ENCODE measurements around the gene ACSS1.

The ACSS1 gene

GRCh38 chr20:25046181-25046641, 11.7 kb downstream of the ACSS1 start:
- no peak for DNase-seq (ENCODE audit: low spot score)

DNA sequence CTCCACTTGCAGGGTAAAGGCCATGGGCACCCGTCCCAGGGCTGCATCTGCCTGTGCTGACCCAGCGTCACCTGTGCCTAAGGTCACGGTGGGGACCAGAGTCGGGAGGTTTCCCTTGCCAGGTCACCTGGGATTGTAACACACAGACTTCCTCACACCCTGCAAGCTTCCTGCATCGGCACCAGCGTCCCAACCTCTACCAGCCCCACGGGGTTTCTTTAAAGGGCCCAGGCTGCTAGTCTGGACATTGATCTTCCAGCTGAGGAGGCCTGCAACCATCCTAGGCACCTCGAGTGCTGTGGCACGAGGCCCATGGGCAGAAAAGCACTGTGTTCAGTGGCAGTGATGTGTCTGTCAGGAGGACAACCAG, 12.6 kb downstream of the ACSS1 start:
- DNase-seq (ENCODE audit: low spot score): no peak

- DNase-seq (ENCODE audit: low spot score): no peak
Measured at GRCh38 chr20:25044660-25045342, 13.1 kb downstream of the ACSS1 start.

DNA sequence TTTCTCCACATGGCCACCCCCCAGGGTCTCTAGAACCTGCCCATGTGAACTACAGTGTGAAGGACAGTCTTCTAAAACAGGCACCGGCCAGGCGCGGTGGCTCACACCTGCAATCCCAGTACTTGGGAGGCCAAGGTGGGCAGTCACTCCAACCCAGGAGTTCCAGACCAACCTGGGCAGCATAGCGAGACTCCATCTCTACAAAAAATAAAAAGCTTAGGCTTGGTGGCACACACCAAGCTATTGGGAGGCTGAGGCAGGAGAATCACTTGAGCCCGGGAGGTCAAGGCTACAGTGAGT, 13.7 kb downstream of the ACSS1 start:
- DNase-seq (ENCODE audit: low spot score): no peak

DNA sequence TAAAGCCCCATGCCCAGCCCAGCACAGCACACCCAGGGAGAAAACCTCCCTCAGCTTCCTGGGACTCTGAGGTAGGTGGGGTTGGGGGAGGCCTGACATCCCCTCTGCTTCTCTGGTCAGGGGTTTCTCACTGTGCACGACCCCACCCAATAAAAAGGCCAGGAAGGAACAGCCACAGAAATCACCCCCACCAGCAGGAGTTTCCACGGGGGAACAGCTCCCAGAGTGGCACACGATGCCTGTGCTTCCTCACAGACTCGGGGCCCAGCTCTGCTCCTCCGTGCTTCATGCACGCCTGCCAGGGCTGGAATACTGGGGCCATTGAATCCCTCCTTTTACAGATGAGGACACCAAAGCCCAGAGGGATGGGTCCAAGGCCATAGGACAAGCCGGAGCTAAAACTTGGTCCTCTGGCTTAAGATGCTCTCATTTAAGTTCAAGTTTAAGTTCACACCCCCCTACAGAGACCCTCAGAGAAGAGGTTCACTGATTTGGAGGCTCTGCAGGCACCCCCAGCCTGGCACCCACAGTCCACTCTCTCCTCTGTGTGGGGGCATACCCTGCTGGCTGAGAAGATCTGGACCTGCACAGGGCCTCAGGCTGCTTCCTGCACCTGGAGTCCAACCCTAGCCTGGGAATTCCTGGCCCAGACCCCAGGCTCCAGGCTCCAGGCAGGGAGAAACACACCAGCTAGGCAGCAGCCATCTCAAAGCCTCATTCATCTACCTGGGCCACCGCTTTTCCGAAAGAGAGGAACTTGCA, 14.3 kb downstream of the ACSS1 start:
- no peak for DNase-seq (ENCODE audit: low spot score)

DNA sequence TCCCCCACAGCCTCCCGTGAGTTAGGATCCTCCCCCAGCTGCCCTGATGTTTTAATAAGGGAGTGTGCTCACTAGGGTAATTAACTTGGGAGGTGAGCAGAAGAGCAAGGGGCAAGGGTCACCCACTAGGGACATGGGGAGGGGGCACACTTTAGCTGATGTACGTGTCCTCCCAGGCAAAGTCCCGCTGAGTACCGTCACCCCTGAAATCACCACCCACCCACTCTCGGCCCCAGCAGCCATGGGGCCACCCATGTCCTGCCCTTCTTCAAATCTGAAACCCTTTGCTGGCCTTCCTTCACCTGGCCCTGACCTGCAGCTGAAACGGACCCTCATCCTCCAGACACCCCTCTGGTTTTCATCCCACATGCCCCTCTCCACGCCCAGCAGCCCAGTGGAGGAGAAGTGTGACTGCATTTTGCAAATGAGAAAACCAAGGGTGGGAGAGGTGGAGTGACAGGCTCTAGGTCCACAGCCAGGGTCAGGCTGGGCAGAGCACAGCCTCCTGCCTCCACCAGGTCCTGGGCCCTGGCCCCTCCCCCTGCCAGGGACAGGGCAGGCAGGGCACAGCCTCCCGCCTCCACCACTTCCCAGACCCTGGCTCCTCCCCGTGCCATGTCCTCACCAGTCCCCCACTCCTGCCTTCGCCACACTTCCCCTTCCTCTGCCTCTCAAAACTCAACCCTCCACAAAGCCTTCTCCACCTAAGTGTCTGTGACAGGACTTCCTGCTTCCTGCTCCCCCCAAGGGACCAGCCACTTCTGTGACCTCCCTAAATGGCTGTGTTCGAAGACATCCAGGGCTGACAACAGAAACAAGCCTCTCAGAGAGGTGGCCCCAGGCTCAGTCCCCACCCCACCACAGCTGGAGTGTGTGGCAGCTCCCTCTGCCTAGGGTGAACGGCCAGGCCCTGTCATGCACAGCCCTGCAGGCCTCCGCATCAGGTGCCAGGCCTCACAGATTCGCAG, 15.1 kb downstream of the ACSS1 start:
- no peak for DNase-seq (ENCODE audit: low spot score)

GRCh38 chr20:25041813-25042530, 16.0 kb downstream of the ACSS1 start:
- DNase-seq (ENCODE audit: low spot score): no peak

GRCh38 chr20:25040438-25040831, 17.5 kb downstream of the ACSS1 start:
- peak; percentile 63 for DNase-seq (ENCODE audit: low spot score)

DNA sequence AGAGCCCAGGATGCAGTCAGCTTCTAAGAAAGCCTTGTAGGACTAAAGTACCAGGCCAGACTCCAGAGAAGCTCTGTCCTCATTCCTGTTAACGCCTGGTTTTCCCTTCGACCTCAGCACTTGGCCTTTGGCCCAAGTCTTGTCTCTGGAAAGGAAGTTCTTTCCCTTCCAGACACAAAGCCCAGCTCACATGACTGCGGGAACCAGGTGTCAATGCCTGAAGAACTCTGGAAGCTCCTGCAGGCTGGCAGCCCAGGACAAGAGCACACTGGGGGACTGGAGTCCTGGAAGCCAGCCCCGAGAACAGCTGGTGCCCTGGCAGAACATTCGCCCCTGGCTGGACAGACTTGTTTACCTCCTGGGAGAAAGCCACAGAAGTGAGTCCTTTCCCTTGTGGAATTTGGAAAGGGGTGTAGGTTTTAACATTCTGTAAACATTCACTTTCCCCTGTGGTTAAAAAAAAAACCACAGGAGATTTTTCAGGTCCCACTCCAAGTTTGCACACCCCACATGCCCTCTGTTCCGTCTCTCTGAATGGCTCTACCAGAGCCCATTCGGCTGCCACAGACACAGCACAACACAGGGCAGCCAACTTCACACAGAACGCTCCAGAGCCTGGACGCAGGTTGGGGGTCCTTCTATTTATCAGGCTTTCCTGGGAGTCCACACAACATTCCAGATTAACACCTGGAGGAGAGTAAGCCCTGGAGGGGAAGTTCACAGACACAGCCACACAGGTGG, 18.1 kb downstream of the ACSS1 start:
- peak; percentile 89 for DNase-seq (ENCODE audit: low spot score)

DNA sequence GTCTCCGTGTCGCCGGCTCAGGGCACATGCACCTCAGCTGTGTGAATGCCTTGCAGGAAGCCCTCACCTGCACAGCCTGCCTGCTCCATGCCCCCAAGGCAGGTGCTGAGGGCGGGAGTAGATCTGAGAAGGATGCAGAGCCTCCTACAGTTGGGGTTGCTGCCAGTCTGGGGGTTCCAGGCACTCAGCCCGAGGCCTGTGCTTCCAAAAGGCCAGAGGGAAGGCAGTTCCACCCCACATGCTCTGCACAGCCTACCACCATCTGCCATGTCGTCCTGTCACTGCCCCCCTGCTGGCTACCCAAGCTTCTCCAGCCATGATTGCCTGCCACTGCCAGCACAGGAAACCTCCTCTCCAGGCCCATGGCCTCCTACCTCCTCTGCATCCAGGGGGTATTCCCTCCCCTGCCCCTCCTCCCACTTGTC, 19.3 kb downstream of the ACSS1 start:
- DNase-seq (ENCODE audit: low spot score): peak; percentile 92

DNA sequence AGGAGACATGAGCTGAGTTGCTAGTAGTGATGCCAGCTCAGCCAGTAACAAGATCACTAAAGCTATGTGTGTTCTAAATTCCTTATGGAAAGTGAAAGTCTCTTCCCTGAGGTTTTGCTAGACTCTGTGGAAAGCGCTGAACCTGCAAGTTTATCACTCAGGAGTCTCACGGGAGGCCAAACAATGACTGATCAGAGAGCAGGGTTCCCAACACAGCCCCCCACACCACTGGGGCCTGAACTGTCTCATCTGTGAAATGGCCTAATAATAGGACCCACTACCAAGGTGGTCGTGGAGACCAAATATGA, 19.9 kb downstream of the ACSS1 start:
- no peak for DNase-seq (ENCODE audit: low spot score)

DNA sequence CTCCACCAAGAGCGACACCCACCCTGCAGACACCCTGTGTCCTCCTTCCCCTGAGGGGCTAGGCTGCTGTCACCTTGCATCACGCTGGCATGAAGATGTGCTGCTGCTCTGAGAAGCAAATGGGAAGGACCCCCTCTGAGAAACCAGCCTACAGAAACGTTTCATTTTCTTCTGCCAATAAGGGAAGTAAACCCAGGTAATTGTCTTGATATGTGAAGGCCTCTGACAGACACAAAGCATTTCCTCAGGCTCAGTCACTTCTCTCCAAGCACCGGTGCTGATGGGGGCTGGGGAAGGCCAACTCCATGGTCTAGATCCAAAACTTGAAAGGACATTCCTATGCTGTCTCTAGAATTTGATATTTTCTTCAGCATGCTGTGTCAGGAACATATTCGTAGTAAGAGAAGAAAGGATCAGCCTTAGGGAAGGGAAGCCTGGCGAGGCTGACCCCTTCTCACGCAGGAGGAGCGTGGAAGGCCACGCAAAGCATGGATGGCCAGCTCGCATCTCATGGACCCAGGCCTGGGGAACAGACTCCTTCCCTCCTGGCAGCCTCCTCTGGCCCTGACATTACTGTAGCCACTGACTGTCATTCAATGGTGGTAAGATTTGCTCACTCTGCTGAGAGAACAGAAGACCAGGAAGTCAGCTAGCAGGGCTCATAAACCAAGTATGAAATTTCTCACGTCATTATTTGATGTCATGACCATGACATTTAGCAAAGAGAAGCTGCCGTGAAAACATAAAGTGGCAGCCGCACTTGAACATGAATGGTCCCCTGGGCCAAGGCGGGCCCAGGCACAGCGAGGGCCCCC, 20.4 kb downstream of the ACSS1 start:
- DNase-seq (ENCODE audit: low spot score): no peak

DNA sequence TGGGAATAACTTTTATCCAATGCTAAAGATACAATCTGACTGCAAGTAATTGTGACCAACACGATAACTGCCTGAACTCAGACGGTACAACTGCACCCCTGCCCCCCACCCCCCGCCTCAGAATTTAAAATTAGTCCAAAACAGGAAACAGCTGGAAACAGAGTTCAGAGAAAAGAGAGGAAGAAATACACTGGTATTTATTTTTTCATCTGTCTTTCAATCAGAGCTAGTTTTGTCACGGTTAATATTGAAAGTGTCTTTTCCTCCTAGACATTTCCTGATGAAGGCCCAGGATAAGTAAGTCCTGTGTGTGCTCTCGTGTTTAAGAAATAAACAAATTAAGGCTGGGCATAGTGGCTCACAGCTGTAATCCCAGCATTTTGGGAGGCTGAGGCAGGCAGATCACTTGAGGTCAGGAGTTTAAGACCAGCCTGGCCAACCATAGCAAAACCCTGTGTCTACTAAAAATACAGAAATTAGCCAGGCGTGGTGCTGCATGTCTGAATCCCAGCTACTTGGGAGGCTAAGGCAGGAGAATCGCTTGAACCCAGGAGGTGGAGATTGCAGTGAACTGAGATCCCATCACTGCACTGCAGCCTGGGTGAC, 21.5 kb downstream of the ACSS1 start:
- DNase-seq (ENCODE audit: low spot score): no peak

DNA sequence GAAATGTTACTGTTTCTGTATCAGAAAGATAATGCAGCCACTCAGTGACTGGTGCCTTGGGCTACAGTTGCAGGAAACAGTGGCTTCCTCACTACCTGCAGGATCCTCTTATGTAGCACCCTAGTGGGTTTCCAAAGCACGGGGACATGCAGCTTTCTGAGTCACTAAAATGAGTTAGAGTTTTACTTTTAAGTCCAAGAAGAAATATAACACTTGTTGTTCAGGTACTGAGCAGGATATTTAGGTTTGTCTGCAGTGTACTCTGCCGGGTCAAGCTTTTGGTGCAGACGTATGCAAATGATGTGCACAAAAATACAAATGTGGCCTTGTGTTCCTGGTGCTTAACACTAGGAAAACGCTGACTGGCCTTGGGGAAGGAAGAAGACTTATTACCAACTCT, 22.0 kb downstream of the ACSS1 start:
- no peak for DNase-seq (ENCODE audit: low spot score)

DNA sequence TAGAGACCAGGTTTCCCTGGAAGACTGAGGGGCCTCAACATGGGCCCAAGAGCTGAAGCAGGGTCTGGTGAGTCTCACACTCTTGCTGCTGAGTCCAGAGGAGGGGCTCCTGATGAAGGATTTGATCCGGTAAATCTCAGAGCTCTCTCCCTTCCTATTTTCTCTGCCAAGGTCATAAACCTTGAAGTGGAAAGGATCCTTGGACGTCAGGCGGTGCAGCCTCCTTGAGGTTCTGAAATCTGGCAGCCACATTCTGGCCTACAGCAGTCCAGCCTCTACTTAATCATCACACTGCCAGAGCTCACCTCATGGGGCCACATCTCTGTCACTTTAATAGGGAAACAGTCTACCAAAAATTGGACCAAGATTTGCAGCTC, 24.0 kb downstream of the ACSS1 start:
- no peak for DNase-seq (ENCODE audit: low spot score)

GRCh38 chr20:25033265-25033923, 24.5 kb downstream of the ACSS1 start:
- no peak for DNase-seq (ENCODE audit: low spot score)

- peak; percentile 46 for DNase-seq (ENCODE audit: low spot score)
Measured at GRCh38 chr20:25032478-25033264, 25.3 kb downstream of the ACSS1 start.

DNA sequence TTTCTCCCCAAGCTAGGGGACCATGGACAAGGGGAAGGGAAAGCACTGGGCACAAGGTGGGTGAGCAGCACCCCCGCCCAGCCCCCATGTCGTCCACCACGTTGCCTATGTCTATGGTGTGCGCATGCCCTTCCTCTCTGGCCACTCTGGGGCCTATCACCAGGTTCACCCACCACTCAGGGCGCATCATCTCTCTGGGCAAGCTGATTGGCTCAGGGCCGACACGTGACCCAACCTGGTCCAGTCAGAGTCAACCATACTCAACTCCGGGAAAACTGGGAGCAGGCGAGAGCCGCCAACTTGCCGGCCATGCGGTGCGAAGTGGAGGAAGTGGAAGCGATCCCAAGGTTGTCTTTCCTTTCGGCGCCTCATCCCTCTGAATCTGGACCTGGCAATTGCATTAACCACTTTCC, 25.9 kb downstream of the ACSS1 start:
- DNase-seq (ENCODE audit: low spot score): no peak

- DNase-seq (ENCODE audit: low spot score): no peak
Measured at GRCh38 chr20:25031241-25031640, 26.7 kb downstream of the ACSS1 start.
